NCI-H2107 treated with DMSO at 0.1 percent for 48 hours (cell line): ENCODE results near the gene SLAIN2.
A peak's percentile ranks its signal among the peaks of the same experiment; 100 is the strongest.
"Not testable (repeated sequence)": the region's sequence is repeated elsewhere in the genome, so short reads cannot be mapped to it uniquely, and the experiment has no call there.

Experiments
- DNase-seq: peaks from one replicate; lab custom pipeline; 2025; ENCODE audit not compliant: unreplicated experiment; lab: John Stamatoyannopoulos, UW

Gene SLAIN2

GRCh38 chr4:48340965-48341775 is at the start of gene SLAIN2:
Gene SLAIN2 (plus strand): TSS chr4:48341529. CDS start chr4:48341740, 211 bp downstream.
- DNase-seq = peak; percentile 82

- DNase-seq = not testable (repeated sequence)
These were observed 49.0 kb upstream of the SLAIN2 start for GRCh38 chr4:48292218-48292790.

GRCh38 chr4:48295116-48295515 is 46.2 kb upstream of the SLAIN2 start:
- DNase-seq = no peak

GRCh38 chr4:48296365-48296764 is 45.0 kb upstream of the SLAIN2 start:
- DNase-seq = no peak

GRCh38 chr4:48297256-48297846 is 44.0 kb upstream of the SLAIN2 start:
- no peak for DNase-seq

- no peak for DNase-seq
These were observed 41.8 kb upstream of the SLAIN2 start for GRCh38 chr4:48299560-48299959.

- DNase-seq = no peak
These were observed 41.3 kb upstream of the SLAIN2 start for GRCh38 chr4:48300004-48300403.

GRCh38 chr4:48305508-48305907 is 35.8 kb upstream of the SLAIN2 start:
- no peak for DNase-seq

GRCh38 chr4:48307528-48307927 is 33.8 kb upstream of the SLAIN2 start:
- DNase-seq = no peak

- DNase-seq = no peak
These were observed 32.4 kb upstream of the SLAIN2 start for GRCh38 chr4:48308901-48309300.

- DNase-seq = no peak
These were observed 29.4 kb upstream of the SLAIN2 start for GRCh38 chr4:48311896-48312295.

GRCh38 chr4:48314746-48315145 is 26.6 kb upstream of the SLAIN2 start:
- not testable (repeated sequence) for DNase-seq

- peak; percentile 24 for DNase-seq
These were observed 25.4 kb upstream of the SLAIN2 start for GRCh38 chr4:48315728-48316630.

GRCh38 chr4:48321312-48321711 is 20.0 kb upstream of the SLAIN2 start:
- DNase-seq = no peak

- no peak for DNase-seq
These were observed 19.3 kb upstream of the SLAIN2 start for GRCh38 chr4:48322063-48322462.

GRCh38 chr4:48324281-48324680 is 17.0 kb upstream of the SLAIN2 start:
- DNase-seq = no peak

GRCh38 chr4:48329193-48329592 is 12.1 kb upstream of the SLAIN2 start:
- DNase-seq = no peak

GRCh38 chr4:48329976-48330375 is 11.4 kb upstream of the SLAIN2 start:
- DNase-seq = no peak

GRCh38 chr4:48331577-48332330 is 9.6 kb upstream of the SLAIN2 start:
- no peak for DNase-seq

GRCh38 chr4:48332661-48333060 is 8.7 kb upstream of the SLAIN2 start:
- DNase-seq = no peak
